ENCODE data around the gene AKR7A3. TPM values are rescaled to one million over a fixed set of nuclear protein-coding genes. Genes with fewer than 3 reads are reported as not detected.

AKR7A3 gene
- total RNA-seq, 1 donor from 2014 or later: 0.20 TPM

DNA sequence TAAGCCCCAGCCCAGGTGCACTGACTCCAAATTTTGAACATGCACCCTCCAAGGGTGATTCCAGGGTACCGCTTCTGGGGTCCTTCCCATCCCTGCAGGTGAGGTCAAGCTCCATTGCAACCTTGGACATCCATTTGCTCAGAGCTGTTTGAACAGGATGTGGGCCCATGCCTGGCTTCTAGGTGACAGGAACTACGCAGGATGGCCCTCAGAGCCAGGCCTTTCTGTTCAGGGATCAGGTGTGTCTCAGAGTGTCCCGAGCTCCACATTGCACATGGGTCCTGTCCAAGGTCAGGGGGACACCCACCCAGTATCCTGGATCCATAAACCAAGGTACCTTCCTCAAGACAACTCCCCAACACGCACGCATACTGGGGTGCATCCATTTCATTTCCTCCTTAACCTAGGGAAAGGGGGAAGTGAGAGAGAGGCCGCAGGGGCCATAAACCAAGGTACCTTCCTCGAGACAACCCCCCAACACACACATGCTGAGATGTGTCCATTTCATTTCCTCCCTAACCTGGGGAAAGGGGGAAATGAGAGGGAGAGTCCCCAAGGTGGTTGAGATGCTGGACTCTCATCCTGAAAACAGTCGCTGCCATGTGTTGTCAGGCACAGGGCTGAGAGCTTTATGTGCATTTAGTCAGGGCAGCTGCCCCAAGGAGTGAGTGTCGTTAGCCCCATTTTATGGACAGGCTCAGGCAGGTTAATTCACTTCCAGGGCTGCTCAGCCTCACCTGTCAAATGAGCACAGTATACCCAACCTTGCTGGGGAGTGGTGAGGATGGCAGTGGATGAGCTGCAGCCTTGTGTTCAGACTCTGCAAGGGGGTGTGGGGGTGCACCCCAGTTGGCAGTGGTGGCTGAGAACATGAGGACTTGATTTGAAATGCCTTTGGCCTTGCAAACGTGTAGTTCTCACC is 25.7 kb upstream of the AKR7A3 start:
- no peaks in the 10 kb centered on the region for H3K9me3 Mint-ChIP-seq (ENCODE audit: unreplicated experiment)
- Histone ChIP-seq H3K9me3 (ENCODE audit: insufficient read depth, low read depth, low read length) (no peaks in the 10 kb centered on the region), H3K27ac (ENCODE audit: low read depth, low read length) (no peak overlapping the region), H4K20me1 (ENCODE audit: insufficient read depth, low read length) (peaks cover 49% of the 10 kb centered on the region), H3K36me3 (ENCODE audit: insufficient read depth, low read length) (peaks cover 4% of the 10 kb centered on the region), H2AFZ (ENCODE audit: low read depth, low read length) (no peak overlapping the region), H3K9ac (ENCODE audit: low read length) (no peak overlapping the region), H3K4me1 (ENCODE audit: insufficient read depth, low read length) (peaks cover 36% of the 10 kb centered on the region), H3K79me2 (ENCODE audit: insufficient read depth, low read length) (peaks cover 44% of the 10 kb centered on the region), H3K4me3 (ENCODE audit: insufficient read depth, low read depth, low read length) (no peak overlapping the region), H3K4me2 (ENCODE audit: low read length) (no peak overlapping the region), H3K27me3 (ENCODE audit: insufficient read depth, low read length) (no peaks in the 10 kb centered on the region)
- TF ChIP-seq, protein P1, sequence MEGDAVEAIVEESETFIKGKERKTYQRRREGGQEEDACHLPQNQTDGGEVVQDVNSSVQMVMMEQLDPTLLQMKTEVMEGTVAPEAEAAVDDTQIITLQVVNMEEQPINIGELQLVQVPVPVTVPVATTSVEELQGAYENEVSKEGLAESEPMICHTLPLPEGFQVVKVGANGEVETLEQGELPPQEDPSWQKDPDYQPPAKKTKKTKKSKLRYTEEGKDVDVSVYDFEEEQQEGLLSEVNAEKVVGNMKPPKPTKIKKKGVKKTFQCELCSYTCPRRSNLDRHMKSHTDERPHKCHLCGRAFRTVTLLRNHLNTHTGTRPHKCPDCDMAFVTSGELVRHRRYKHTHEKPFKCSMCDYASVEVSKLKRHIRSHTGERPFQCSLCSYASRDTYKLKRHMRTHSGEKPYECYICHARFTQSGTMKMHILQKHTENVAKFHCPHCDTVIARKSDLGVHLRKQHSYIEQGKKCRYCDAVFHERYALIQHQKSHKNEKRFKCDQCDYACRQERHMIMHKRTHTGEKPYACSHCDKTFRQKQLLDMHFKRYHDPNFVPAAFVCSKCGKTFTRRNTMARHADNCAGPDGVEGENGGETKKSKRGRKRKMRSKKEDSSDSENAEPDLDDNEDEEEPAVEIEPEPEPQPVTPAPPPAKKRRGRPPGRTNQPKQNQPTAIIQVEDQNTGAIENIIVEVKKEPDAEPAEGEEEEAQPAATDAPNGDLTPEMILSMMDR (IDR thresholded peaks at IDR 0.05; ENCODE audit: insufficient read depth, low read depth, low read length): no peak
- no peak for TF ChIP-seq EZH2 (IDR thresholded peaks at IDR 0.05; ENCODE audit: insufficient read depth, low read length)
- FAIRE-seq (no peak), DNase-seq (ENCODE audit: low read depth) (no peak)
- H3K27me3 Mint-ChIP-seq (ENCODE audit: low read depth, unreplicated experiment): no peaks in the 10 kb centered on the region
- no peak overlapping the region for H3K27ac Mint-ChIP-seq (ENCODE audit: unreplicated experiment)
- H3K4me1 Mint-ChIP-seq (ENCODE audit: low read depth, unreplicated experiment): peaks cover 20% of the 10 kb centered on the region
- no peak overlapping the region for H3K4me3 Mint-ChIP-seq (ENCODE audit: unreplicated experiment)
- H3K36me3 Mint-ChIP-seq (ENCODE audit: low read depth, unreplicated experiment): peaks cover 13% of the 10 kb centered on the region

DNA sequence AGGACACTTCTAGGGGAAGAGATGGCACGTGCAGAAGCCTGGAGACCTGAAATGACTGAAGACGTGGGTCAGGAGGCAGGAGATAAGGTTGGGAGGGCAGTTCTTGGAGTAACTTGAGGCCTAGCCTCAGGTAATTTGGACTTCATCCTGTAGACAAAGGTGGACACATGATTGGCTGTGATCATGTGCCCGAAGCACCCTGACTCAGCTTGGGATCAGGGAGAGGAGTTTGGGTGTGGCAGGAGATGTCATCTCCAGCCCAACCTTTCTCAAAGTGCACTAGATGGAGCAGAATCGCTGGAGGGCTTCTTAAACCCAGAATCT is 25.0 kb upstream of the AKR7A3 start:
- Histone ChIP-seq H3K27ac (ENCODE audit: low read depth, low read length) (no peak overlapping the region), H3K4me3 (ENCODE audit: insufficient read depth, low read depth, low read length) (no peak overlapping the region), H3K4me1 (ENCODE audit: insufficient read depth, low read length) (peaks cover 38% of the 10 kb centered on the region), H3K27me3 (ENCODE audit: insufficient read depth, low read length) (no peaks in the 10 kb centered on the region), H2AFZ (ENCODE audit: low read depth, low read length) (no peak overlapping the region), H3K79me2 (ENCODE audit: insufficient read depth, low read length) (peaks cover 50% of the 10 kb centered on the region), H3K4me2 (ENCODE audit: low read length) (peak overlapping the region; percentile 98), H3K9ac (ENCODE audit: low read length) (no peak overlapping the region), H4K20me1 (ENCODE audit: insufficient read depth, low read length) (peaks cover 49% of the 10 kb centered on the region), H3K9me3 (ENCODE audit: insufficient read depth, low read depth, low read length) (no peaks in the 10 kb centered on the region), H3K36me3 (ENCODE audit: insufficient read depth, low read length) (no peaks in the 10 kb centered on the region)
- Mint-ChIP-seq H3K27me3 (ENCODE audit: low read depth, unreplicated experiment) (no peaks in the 10 kb centered on the region), H3K4me3 (ENCODE audit: unreplicated experiment) (peak overlapping the region; percentile 85), H3K4me1 (ENCODE audit: low read depth, unreplicated experiment) (peaks cover 18% of the 10 kb centered on the region), H3K27ac (ENCODE audit: unreplicated experiment) (no peak overlapping the region), H3K9me3 (ENCODE audit: unreplicated experiment) (no peaks in the 10 kb centered on the region), H3K36me3 (ENCODE audit: low read depth, unreplicated experiment) (peaks cover 7% of the 10 kb centered on the region)
- DNase-seq (ENCODE audit: low read depth) (no peak), FAIRE-seq (no peak)
- TF ChIP-seq, protein P1 (IDR thresholded peaks at IDR 0.05; ENCODE audit: insufficient read depth, low read depth, low read length): no peak
- no peak for TF ChIP-seq EZH2 (IDR thresholded peaks at IDR 0.05; ENCODE audit: insufficient read depth, low read length)

Data from astrocyte (in vitro differentiated cells and primary cell).